GM21381 (cell line): ENCODE data around the gene SGO2.
"Not testable (repeated sequence)": the region's sequence is repeated elsewhere in the genome, so short reads cannot be mapped to it uniquely, and the experiment has no call there.

Experiments
- ATAC-seq: cut with Tn5 transposase; IDR thresholded peaks from one replicate; pipeline ENCODE4 v1.9.1; 2021; ENCODE audit warnings: mild to moderate bottlenecking, moderate library complexity; ENCODE audit not compliant: unreplicated experiment

Gene SGO2

GRCh38 chr2:200617156-200618053, 91.4 kb downstream of the SGO2 start:
- no peak for ATAC-seq

GRCh38 chr2:200618054-200618419, 92.0 kb downstream of the SGO2 start:
- ATAC-seq = no peak

DNA sequence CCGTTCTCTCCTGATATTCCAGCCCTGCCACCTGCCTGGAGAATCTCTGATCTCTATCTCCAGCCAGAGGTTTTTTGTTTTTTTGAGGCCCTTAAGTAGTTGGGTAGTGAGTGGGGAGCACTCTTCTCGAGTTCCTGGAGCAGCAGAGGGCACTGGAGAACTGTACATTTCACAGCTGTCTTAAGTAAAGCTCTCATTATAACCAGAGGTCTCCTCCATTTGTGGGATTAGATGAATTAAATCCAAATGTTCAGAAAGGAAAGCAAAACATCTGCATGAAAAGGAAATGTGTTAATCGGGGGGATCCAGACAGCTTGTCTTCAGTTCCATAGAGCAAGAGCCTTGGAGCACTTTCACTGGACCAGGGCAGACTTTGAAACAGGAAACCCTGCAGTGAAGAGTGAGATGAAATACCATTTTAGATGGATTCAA, 92.6 kb downstream of the SGO2 start:
- no peak for ATAC-seq

- no peak for ATAC-seq
Measured at GRCh38 chr2:200619279-200619678, 93.3 kb downstream of the SGO2 start.

GRCh38 chr2:200620606-200621390, 94.8 kb downstream of the SGO2 start:
- ATAC-seq = no peak

- ATAC-seq = no peak
Measured at GRCh38 chr2:200622106-200622505, 96.1 kb downstream of the SGO2 start.

GRCh38 chr2:200624026-200624425, 98.0 kb downstream of the SGO2 start:
- ATAC-seq = no peak

GRCh38 chr2:200624658-200625057, 98.7 kb downstream of the SGO2 start:
- ATAC-seq = no peak

DNA sequence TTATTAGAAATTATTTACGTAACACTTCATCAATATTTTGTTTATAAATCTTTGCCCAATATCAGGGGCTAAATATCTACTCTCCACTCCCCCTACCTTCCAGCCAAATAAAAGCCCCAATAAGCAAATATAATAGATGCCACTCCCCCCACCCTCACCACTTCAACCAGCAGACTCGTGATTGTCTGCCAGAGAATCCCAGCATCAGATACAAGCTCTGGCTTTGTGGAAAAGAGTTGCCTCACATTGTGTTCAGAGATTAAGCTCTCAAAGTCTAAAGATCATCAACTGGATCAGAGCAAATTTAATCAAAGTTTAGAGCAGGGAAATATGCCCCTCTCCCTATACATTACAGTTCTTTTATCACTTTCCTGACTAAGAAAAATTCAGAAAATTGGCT, 99.3 kb downstream of the SGO2 start:
- no peak for ATAC-seq

DNA sequence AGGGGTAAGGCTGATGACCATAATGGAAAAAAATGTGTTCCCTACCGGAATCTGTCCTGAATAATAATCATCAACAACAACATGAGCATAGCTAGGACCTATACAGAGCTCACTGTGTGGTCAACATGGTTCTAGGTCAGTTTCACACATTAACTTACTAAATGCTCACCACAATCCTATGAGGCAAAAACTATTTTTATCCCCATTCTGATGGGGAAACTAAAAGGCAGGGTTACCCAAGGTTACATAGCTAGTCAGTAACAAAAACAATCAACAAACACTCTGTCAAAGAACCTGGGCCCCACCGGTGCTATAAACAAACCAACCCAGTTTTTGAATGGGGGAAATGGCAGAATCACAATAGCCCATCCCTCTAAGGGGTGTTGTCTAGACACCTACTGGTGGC, 100.0 kb downstream of the SGO2 start:
- ATAC-seq = no peak

DNA sequence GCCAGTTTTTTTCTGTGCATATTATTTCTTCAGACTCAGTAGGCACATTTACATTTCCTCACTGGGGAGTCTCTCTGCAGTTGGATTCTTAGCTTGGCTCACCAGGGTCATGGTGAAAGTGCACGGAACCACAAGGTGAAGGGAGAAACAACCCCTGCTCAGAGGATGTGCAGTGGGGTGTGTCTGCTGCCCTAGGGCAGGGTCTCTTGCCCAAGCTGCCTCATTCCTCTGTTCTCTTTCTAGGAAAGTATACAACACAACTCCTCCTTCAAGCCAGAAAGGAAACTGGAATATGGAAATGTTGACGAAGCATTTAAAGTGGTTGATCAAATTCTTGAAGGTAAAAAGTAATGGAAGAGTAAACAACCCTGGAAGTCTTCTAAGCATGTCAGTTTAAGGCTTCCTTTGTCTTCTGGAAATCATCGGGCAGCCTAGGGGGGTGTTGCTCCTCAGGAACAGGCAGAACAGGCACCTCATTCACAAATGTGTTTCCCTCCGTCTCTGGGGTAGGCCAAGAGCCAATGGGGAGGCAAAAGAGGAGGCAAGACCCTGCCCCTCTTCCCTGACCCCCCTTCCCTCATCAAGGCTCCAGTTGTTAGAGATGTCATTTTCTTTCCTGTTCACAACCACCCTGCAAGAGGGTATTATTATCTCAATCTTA, 101.2 kb downstream of the SGO2 start:
- ATAC-seq = no peak

DNA sequence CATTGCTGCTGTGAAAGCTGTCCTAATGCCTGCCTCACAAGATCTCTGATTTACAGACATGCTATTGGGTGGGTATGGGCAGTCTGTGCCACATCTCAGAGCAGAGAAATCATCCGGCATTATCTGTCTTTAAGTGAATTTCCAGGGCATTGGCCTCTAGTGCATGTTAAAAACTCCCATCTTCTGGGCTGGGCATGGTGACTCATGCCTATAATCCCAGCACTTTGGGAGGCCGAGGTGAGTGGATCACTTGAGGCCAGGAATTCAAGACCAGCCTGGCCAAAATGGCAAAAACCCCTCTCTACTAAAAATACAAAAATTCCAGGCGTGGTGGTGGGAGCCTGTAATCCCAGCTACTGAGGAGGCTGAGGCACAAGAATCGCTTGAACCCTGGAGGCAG, 102.5 kb downstream of the SGO2 start:
- not testable (repeated sequence) for ATAC-seq

GRCh38 chr2:200631287-200631686, 105.3 kb downstream of the SGO2 start:
- no peak for ATAC-seq
